ENCODE measurements around the gene PLEKHJ1. TPM values are rescaled to one million over a fixed set of nuclear protein-coding genes. Genes with fewer than 3 reads are reported as not detected.

Gene PLEKHJ1
- polyA plus RNA-seq, 1 of the 3 experiments (the other 2 are of a cell fraction) = 151 TPM

DNA sequence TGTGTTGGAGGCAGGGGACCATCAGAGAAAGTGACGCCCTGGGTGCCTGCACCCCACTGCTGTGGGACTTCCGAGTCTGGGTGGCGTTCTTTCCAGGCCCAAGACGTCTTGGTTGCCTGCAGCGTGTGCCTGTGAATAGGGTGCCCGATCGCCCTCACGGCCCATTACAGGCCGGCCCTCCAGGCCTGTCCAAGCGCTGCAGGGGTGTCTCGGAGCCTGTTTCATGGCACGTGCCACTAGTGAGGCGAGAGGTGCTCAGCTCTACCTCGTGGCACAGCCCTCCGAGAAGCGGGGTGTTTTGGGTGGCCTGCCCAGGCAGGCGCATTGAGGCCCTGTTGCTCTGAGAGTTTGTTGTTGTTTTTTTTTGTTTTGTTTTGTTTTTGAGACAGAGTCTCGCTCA, 42.3 kb downstream of the PLEKHJ1 start (continued):
- no peak for TF ChIP-seq CHD2 (IDR thresholded peaks at IDR 0.05; ENCODE audit: low read length, partially characterized antibody)
- TF ChIP-seq SIN3A (IDR thresholded peaks at IDR 0.05; ENCODE audit: borderline replicate concordance, low read depth, low read length) = no peak
- TF ChIP-seq YY1 (IDR thresholded peaks at IDR 0.05; ENCODE audit: low read depth) = no peak
- no peak for TF ChIP-seq RCOR1 (IDR thresholded peaks at IDR 0.05; ENCODE audit: low read length)
- TF ChIP-seq CTCF (IDR thresholded peaks at IDR 0.05) = no peak
- TF ChIP-seq ELF1 (IDR thresholded peaks at IDR 0.05) = no peak

- H3K27ac ChIP-seq (ENCODE audit: low read depth in 2 of 2, low read length in 1 of 2) = no peak overlapping the region
- no peaks in the 10 kb centered on the region for H3K4me1 ChIP-seq (ENCODE audit: control insufficient read depth in 1 of 2, insufficient read depth in 2 of 2, low read depth in 1 of 2, low read length in 1 of 2)
- peaks cover 0 to 40% of the 10 kb centered on the region in 2 experiments for H3K36me3 ChIP-seq (replicated peaks in 1 of 2; ENCODE audit: control insufficient read depth in 1 of 2, insufficient read depth in 2 of 2, low read length in 1 of 2)
- no peak overlapping the region for H3K9ac ChIP-seq
- H3K79me2 ChIP-seq (ENCODE audit: insufficient read depth) = peaks cover 41% of the 10 kb centered on the region
- DNase-seq = no peak
- H3K4me2 ChIP-seq = no peak overlapping the region
- TF ChIP-seq TEAD4 (IDR thresholded peaks at IDR 0.05; ENCODE audit: borderline replicate concordance, insufficient read depth) (no peak), MAX (IDR thresholded peaks at IDR 0.05; ENCODE audit: low read depth) (no peak), RCOR1 (IDR thresholded peaks at IDR 0.05; ENCODE audit: low read length) (no peak), FOXJ3 (CRISPR knock-in tag; IDR thresholded peaks at IDR 0.05) (no peak), SIN3A (IDR thresholded peaks at IDR 0.05; ENCODE audit: borderline replicate concordance, low read depth, low read length) (no peak)
- TF ChIP-seq, protein P1, sequence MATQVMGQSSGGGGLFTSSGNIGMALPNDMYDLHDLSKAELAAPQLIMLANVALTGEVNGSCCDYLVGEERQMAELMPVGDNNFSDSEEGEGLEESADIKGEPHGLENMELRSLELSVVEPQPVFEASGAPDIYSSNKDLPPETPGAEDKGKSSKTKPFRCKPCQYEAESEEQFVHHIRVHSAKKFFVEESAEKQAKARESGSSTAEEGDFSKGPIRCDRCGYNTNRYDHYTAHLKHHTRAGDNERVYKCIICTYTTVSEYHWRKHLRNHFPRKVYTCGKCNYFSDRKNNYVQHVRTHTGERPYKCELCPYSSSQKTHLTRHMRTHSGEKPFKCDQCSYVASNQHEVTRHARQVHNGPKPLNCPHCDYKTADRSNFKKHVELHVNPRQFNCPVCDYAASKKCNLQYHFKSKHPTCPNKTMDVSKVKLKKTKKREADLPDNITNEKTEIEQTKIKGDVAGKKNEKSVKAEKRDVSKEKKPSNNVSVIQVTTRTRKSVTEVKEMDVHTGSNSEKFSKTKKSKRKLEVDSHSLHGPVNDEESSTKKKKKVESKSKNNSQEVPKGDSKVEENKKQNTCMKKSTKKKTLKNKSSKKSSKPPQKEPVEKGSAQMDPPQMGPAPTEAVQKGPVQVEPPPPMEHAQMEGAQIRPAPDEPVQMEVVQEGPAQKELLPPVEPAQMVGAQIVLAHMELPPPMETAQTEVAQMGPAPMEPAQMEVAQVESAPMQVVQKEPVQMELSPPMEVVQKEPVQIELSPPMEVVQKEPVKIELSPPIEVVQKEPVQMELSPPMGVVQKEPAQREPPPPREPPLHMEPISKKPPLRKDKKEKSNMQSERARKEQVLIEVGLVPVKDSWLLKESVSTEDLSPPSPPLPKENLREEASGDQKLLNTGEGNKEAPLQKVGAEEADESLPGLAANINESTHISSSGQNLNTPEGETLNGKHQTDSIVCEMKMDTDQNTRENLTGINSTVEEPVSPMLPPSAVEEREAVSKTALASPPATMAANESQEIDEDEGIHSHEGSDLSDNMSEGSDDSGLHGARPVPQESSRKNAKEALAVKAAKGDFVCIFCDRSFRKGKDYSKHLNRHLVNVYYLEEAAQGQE (IDR thresholded peaks at IDR 0.05; ENCODE audit: low read depth, low read length) = no peak
- POLR2A ChIA-PET = interaction anchor here (0.6 kb wide), 1 partner anchor 34 kb away, joined by 3 read pairs; no protein-coding TSS in a partner anchor
- H3K4me3 ChIP-seq (ENCODE audit: low read depth in 2 of 2, low read length in 1 of 2) = no peak overlapping the region
- H3K9me2 ChIP-seq = no peaks in the 10 kb centered on the region
- WGBS (ENCODE audit: low lambda C conversion rate) = 97% methylated on average over 17 of the region's 17 CpGs
- H3K9me3 ChIP-seq = no peaks in the 10 kb centered on the region
- H2AFZ ChIP-seq (ENCODE audit: low read depth) = no peak overlapping the region
- H4K20me1 ChIP-seq (ENCODE audit: insufficient read depth) = peaks cover 21% of the 10 kb centered on the region
- no peaks in the 10 kb centered on the region for H3K27me3 ChIP-seq (ENCODE audit: insufficient read depth)
- no peaks in the 10 kb centered on the region for H3F3A ChIP-seq (replicated peaks; ENCODE audit: insufficient read depth)
- CTCF ChIA-PET = interaction anchor here (0.6 to 1.3 kb wide), 2 partner anchors 37 to 144 kb away, joined by 3 to 4 read pairs; no protein-coding TSS in a partner anchor
Measured at GRCh38 chr19:2192862-2193261, 43.3 kb downstream of the PLEKHJ1 start.
